CD14-positive monocyte (primary cell): ENCODE data around the gene PARP8. TPM values are rescaled to one million over a fixed set of nuclear protein-coding genes. Genes with fewer than 3 reads are reported as not detected.
"Not testable (repeated sequence)": the region's sequence is repeated elsewhere in the genome, so short reads cannot be mapped to it uniquely, and the experiment has no call there.

Experiments used
- DNase-seq, 3 donors: peaks; one replicate each; pipeline ENCODE4 v3.0.0-alpha.2; 2011 to 2022
- H2AFZ ChIP-seq: 2 replicates; pipeline ENCODE4 v1.6.0; 2012; ENCODE audit warnings: mild to moderate bottlenecking, low read depth, low read length, inconsistent platforms; ENCODE audit not compliant: insufficient read depth, poor library complexity, severe bottlenecking
- H3K27ac ChIP-seq, 2 donors: 1 replicate in 1 of 2; 2 replicates in 1 of 2; pipeline ENCODE4 v1.5.1; 2012 to 2013; ENCODE audit warnings: low read length in 2 of 2, control low read depth in 1 of 2, inconsistent platforms in 1 of 2, low read depth in 1 of 2, mild to moderate bottlenecking in 1 of 2
- H3K27me3 ChIP-seq, 2 donors: one replicate each; pipeline versions ENCODE4 v1.6.0 to v1.6.1; 2011 to 2013; ENCODE audit warnings: low read length in 2 of 2; ENCODE audit not compliant: control insufficient read depth in 2 of 2, insufficient read depth in 2 of 2
- H3K36me3 ChIP-seq, 2 donors: replicated peaks in 1 of 2; 1 replicate in 1 of 2; 2 replicates in 1 of 2; pipeline versions ENCODE4 v1.5.1 to v1.6.1; 2012 to 2013; ENCODE audit warnings: low read length in 2 of 2, control low read depth in 1 of 2, inconsistent platforms in 1 of 2, mild to moderate bottlenecking in 1 of 2; ENCODE audit not compliant: insufficient read depth in 2 of 2, control insufficient read depth in 1 of 2
- H3K4me1 ChIP-seq, 2 donors: 1 replicate in 1 of 2; 2 replicates in 1 of 2; pipeline versions ENCODE4 v1.5.1 to v1.6.1; 2012 to 2013; ENCODE audit warnings: low read length in 2 of 2, control low read depth in 1 of 2, inconsistent platforms in 1 of 2, mild to moderate bottlenecking in 1 of 2, moderate library complexity in 1 of 2; ENCODE audit not compliant: insufficient read depth in 2 of 2, control insufficient read depth in 1 of 2
- H3K4me2 ChIP-seq: replicated peaks from 2 replicates; pipeline ENCODE3; 2012; ENCODE audit warnings: low read length, moderate library complexity, mild to moderate bottlenecking; ENCODE audit not compliant: poor library complexity, severe bottlenecking; ENCODE audit errors: extremely low read depth
- H3K4me3 ChIP-seq, 3 experiments: fragments of 200-600 bp in 1 of 3; sonication (generic) in 1 of 3; replicated peaks in 1 of 3; 1 replicate in 2 of 3; 2 replicates in 1 of 3; pipeline ENCODE4 v1.5.1; 2011 to 2013; ENCODE audit warnings: low read length in 3 of 3, mild to moderate bottlenecking in 3 of 3, control low read depth in 2 of 3, low read depth in 2 of 3, inconsistent platforms in 1 of 3, moderate library complexity in 1 of 3
- H3K79me2 ChIP-seq: 2 replicates; pipeline ENCODE4 v1.6.0; 2012; ENCODE audit warnings: mild to moderate bottlenecking, control low read depth, inconsistent platforms, low read length, moderate library complexity; ENCODE audit not compliant: insufficient read depth
- H3K9ac ChIP-seq: 2 replicates; pipeline ENCODE4 v1.6.0; 2017; ENCODE audit warnings: low read length, mild to moderate bottlenecking; ENCODE audit not compliant: insufficient read depth, poor library complexity, severe bottlenecking
- H3K9me3 ChIP-seq, 2 donors: replicated peaks in 1 of 2; 1 replicate in 1 of 2; 2 replicates in 1 of 2; pipeline versions ENCODE4 v1.5.1 to v1.6.1; 2012 to 2013; ENCODE audit warnings: low read length in 2 of 2, control low read depth in 1 of 2; ENCODE audit not compliant: control insufficient read depth in 1 of 2, insufficient read depth in 1 of 2
- H4K20me1 ChIP-seq: 2 replicates; pipeline ENCODE4 v1.6.0; 2012; ENCODE audit warnings: mild to moderate bottlenecking, low read length, control low read depth, moderate library complexity; ENCODE audit not compliant: insufficient read depth
- H3K27ac Mint-ChIP-seq, 7 donors: one replicate each; pipeline ENCODE4 v1.8.0; 2020; ENCODE audit warnings: mild to moderate bottlenecking in 7 of 7, mixed read lengths in 7 of 7, moderate library complexity in 6 of 7, inconsistent platforms in 2 of 7
- H3K27me3 Mint-ChIP-seq, 3 donors: one replicate each; pipeline ENCODE4 v1.8.0; 2021 to 2022; ENCODE audit warnings: low read depth in 3 of 3, mild to moderate bottlenecking in 3 of 3, mixed read lengths in 3 of 3, moderate library complexity in 3 of 3, inconsistent platforms in 1 of 3
- H3K36me3 Mint-ChIP-seq, 2 donors: one replicate each; pipeline ENCODE4 v1.8.0; 2020; ENCODE audit warnings: mixed read lengths in 2 of 2, inconsistent platforms in 1 of 2, mild to moderate bottlenecking in 1 of 2
- H3K4me1 Mint-ChIP-seq: one replicate; pipeline ENCODE4 v1.8.0; 2020; ENCODE audit warnings: mild to moderate bottlenecking, mixed read lengths
- H3K4me3 Mint-ChIP-seq, 2 donors: one replicate each; pipeline ENCODE4 v1.8.0; 2020; ENCODE audit warnings: mild to moderate bottlenecking in 2 of 2, mixed read lengths in 2 of 2, moderate library complexity in 1 of 2
- H3K9me3 Mint-ChIP-seq, 7 donors: one replicate each; pipeline ENCODE4 v1.8.0; 2020 to 2022; ENCODE audit warnings: mixed read lengths in 7 of 7, mild to moderate bottlenecking in 6 of 7, moderate library complexity in 6 of 7, inconsistent platforms in 2 of 7
- CTCF ChIP-seq: fragments of 200-600 bp; IDR thresholded peaks from one replicate; pipeline ENCODE4 v1.8.0; 2022; ENCODE audit warnings: antibody characterized with exemption, mild to moderate bottlenecking
- WGBS: methylation state at CpG from one replicate; pipeline ENCODE4 v1.1.5; 2013; ENCODE audit warnings: missing lambda C conversion rate; ENCODE audit not compliant: insufficient coverage; 5-methylcytosine and 5-hydroxymethylcytosine counted together
- intact Hi-C, 2 donors: fragments of 100-400 bp; cut with micrococcal nuclease; formaldehyde crosslinking; loops; one replicate each; pipeline versions ENCODE4 v1.15.0 to v1.15.1; 2023
- polyA plus RNA-seq, 3 donors: library from polyadenylated mRNA; depleted of rRNA in 1 of 3; unstranded in 2 of 3; stranded (reverse) in 1 of 3; fragments of 300-500 nt in 2 of 3; fragments of >200 nt in 1 of 3; fragmentation: Illumina TruSeq in 2 of 3; gene quantifications; 1 replicate in 2 of 3; 2 replicates in 1 of 3; pipeline ENCODE4 v1.2.3, GENCODE V29; 2012 to 2021

PARP8 gene
- polyA plus RNA-seq, 3 donors, result 27.5 to 170 (median 40.6) TPM

GRCh38 chr5:50667653-50668595, 1.5 kb downstream of the PARP8 start:
- H4K20me1 ChIP-seq, result peaks cover 23% of the 10 kb centered on the region
- peak overlapping the region; percentile 73 for H3K4me2 ChIP-seq
- no peak for TF ChIP-seq CTCF
- H3K27ac ChIP-seq, result peak overlapping the region; percentile 95 to 98
- H3K4me3 Mint-ChIP-seq, result peak overlapping the region; percentile 93 to 98
- peaks cover 57 to 71% of the 10 kb centered on the region in 2 donors for H3K4me1 ChIP-seq
- no peaks in the 10 kb centered on the region for H3K27me3 ChIP-seq
- intact Hi-C loops, result loop anchor here (5.0 to 10.0 kb wide), 3 partner anchors 54 to 223 kb away; partner anchors contain the start of gene EMB (in 1 of the 2)
- H3K4me1 Mint-ChIP-seq, result peaks cover 71% of the 10 kb centered on the region
- peaks cover 78% of the 10 kb centered on the region for H3K79me2 ChIP-seq
- no peaks in the 10 kb centered on the region for H3K36me3 ChIP-seq
- H2AFZ ChIP-seq, result peak overlapping the region; percentile 77
- peak overlapping the region; percentile 97 to 99 (median 98) for H3K27ac Mint-ChIP-seq
- H3K9me3 Mint-ChIP-seq, result no peaks in the 10 kb centered on the region
- H3K9ac ChIP-seq, result peak overlapping the region; percentile 96
- H3K27me3 Mint-ChIP-seq, result no peaks in the 10 kb centered on the region
- H3K9me3 ChIP-seq, result no peaks in the 10 kb centered on the region
- WGBS, result 0% methylated on average over 39 of the region's 46 CpGs
- H3K4me3 ChIP-seq, result peak overlapping the region; percentile 84 to 92 (median 88)
- peak; percentile 66 to 80 (median 70) for DNase-seq
- H3K36me3 Mint-ChIP-seq, result peaks cover 8 to 10% of the 10 kb centered on the region in 2 donors

GRCh38 chr5:50668636-50669035, 2.2 kb downstream of the PARP8 start:
- Mint-ChIP-seq H3K4me3 (peak overlapping the region; percentile 93 to 98), H3K27ac (peak overlapping the region; percentile 97 to 99 (median 98)), H3K36me3 (peaks cover 8 to 13% of the 10 kb centered on the region in 2 donors), H3K4me1 (peaks cover 70% of the 10 kb centered on the region)
- Histone ChIP-seq H3K27ac (peak overlapping the region in 1 of 2 donors; percentile 98), H3K4me3 (peak overlapping the region; percentile 84 to 92 (median 88)), H3K4me1 (peaks cover 54 to 71% of the 10 kb centered on the region in 2 donors), H2AFZ (peak overlapping the region; percentile 77), H3K4me2 (peak overlapping the region; percentile 73), H3K79me2 (peaks cover 85% of the 10 kb centered on the region), H3K9ac (peak overlapping the region; percentile 96), H4K20me1 (peaks cover 30% of the 10 kb centered on the region)
- H3K27me3 ChIP-seq, H3K9me3 ChIP-seq, H3K9me3 Mint-ChIP-seq, DNase-seq, H3K27me3 Mint-ChIP-seq, H3K36me3 ChIP-seq: not testable (repeated sequence)
- intact Hi-C loops, result loop anchor here (5.0 to 10.0 kb wide), 3 partner anchors 54 to 224 kb away; partner anchors contain the start of gene EMB (in 1 of the 2)
- no CpG with 5 or more reads among the region's 1 CpG for WGBS
